HepG2 (cell line): ENCODE data around the gene THUMPD1. TPM values are rescaled to one million over a fixed set of nuclear protein-coding genes. Genes with fewer than 3 reads are reported as not detected.

Source experiments
- AGO1 ChIP-seq: fragments of 200-400 bp; formaldehyde crosslinking; IDR thresholded peaks from 2 replicates; pipeline ENCODE4 v1.6.1; 2017; ENCODE audit warnings: mild to moderate bottlenecking, low read depth, low read length, moderate library complexity; ENCODE audit not compliant: poor library complexity, severe bottlenecking
- CREB3 ChIP-seq: sonication (generic); formaldehyde crosslinking; IDR thresholded peaks from 2 replicates; pipeline ENCODE4 v1.5.0; 2020; ENCODE audit warnings: missing genetic modification reagents
- DR1 ChIP-seq: sonication (generic); formaldehyde crosslinking; IDR thresholded peaks from 2 replicates; pipeline ENCODE4 v1.8.0; 2021; ENCODE audit warnings: mild to moderate bottlenecking, missing genetic modification reagents, inconsistent platforms
- GRHL1 ChIP-seq: sonication (generic); formaldehyde crosslinking; conservative IDR thresholded peaks from 2 replicates; pipeline ENCODE4 v1.8.0; 2022; ENCODE audit warnings: missing genetic modification reagents
- MXD1 ChIP-seq: sonication (generic); formaldehyde crosslinking; IDR thresholded peaks from 2 replicates; pipeline ENCODE4 v1.4.0; 2020; ENCODE audit warnings: mild to moderate bottlenecking, missing genetic modification reagents
- NCOA1 ChIP-seq: sonication (generic); formaldehyde crosslinking; IDR thresholded peaks from 2 replicates; pipeline ENCODE4 v1.9.0; 2021; ENCODE audit warnings: missing genetic modification reagents
- NCOA5 ChIP-seq: sonication (generic); formaldehyde crosslinking; IDR thresholded peaks from 2 replicates; pipeline ENCODE4 v1.4.0; 2020; ENCODE audit warnings: missing genetic modification reagents
- NFKBIZ ChIP-seq: IDR thresholded peaks from 2 replicates; pipeline ENCODE4 v1.6.1; 2018; ENCODE audit warnings: missing genetic modification reagents, missing compliant biosample characterization
- PHF20 ChIP-seq: sonication (generic); formaldehyde crosslinking; IDR thresholded peaks from 2 replicates; pipeline ENCODE4 v1.5.0; 2020; ENCODE audit warnings: mild to moderate bottlenecking, missing genetic modification reagents
- POGK ChIP-seq: sonication (generic); formaldehyde crosslinking; conservative IDR thresholded peaks from 2 replicates; pipeline ENCODE4 v1.8.0; 2022; ENCODE audit warnings: mild to moderate bottlenecking, moderate library complexity, missing genetic modification reagents
- SNAPC4 ChIP-seq: sonication (generic); formaldehyde crosslinking; IDR thresholded peaks from 2 replicates; pipeline ENCODE4 v1.4.0; 2020; ENCODE audit warnings: mild to moderate bottlenecking, missing genetic modification reagents
- SRY ChIP-seq: sonication (generic); formaldehyde crosslinking; IDR thresholded peaks from 2 replicates; pipeline ENCODE4 v1.8.0; 2022; ENCODE audit warnings: mild to moderate bottlenecking, missing genetic modification reagents
- ZMAT3 ChIP-seq: sonication (generic); formaldehyde crosslinking; conservative IDR thresholded peaks from 2 replicates; pipeline ENCODE4 v1.7.0; 2021; ENCODE audit warnings: missing genetic modification reagents
- ZNF101 ChIP-seq: sonication (generic); formaldehyde crosslinking; IDR thresholded peaks from 2 replicates; pipeline ENCODE4 v1.4.0; 2020; ENCODE audit warnings: mild to moderate bottlenecking, low read depth, missing genetic modification reagents, borderline replicate concordance
- ZNF160 ChIP-seq: sonication (generic); formaldehyde crosslinking; IDR thresholded peaks from 2 replicates; pipeline ENCODE4 v1.8.0; 2022; ENCODE audit warnings: mild to moderate bottlenecking, inconsistent platforms, missing genetic modification reagents
- ZNF264 ChIP-seq: sonication (generic); formaldehyde crosslinking; IDR thresholded peaks from 2 replicates; pipeline ENCODE4 v1.4.0; 2020; ENCODE audit warnings: missing genetic modification reagents
- ZNF580 ChIP-seq: IDR thresholded peaks from 2 replicates; pipeline ENCODE4 v1.6.1; 2016; ENCODE audit warnings: low read depth, borderline replicate concordance
- ZNF616 ChIP-seq: sonication (generic); formaldehyde crosslinking; IDR thresholded peaks from 2 replicates; pipeline ENCODE4 v1.5.0; 2020; ENCODE audit warnings: low read depth, mild to moderate bottlenecking, missing genetic modification reagents
- ZNF672 ChIP-seq: sonication (generic); formaldehyde crosslinking; IDR thresholded peaks from 2 replicates; pipeline ENCODE4 v1.8.1; 2022; ENCODE audit warnings: missing genetic modification reagents
- polyA plus RNA-seq, 8 experiments: library from polyadenylated mRNA; depleted of rRNA in 3 of 8; stranded (reverse) in 7 of 8; unstranded in 1 of 8; fragments of >200 nt; fragmentation: Illumina TruSeq in 4 of 8; extraction: Trizol in 4 of 8; gene quantifications; 2 replicates each; pipeline versions ENCODE4 v1.2.1 to v1.2.3, GENCODE V29; 2011 to 2016; ENCODE audit warnings: low read depth in 4 of 8, missing spikeins in 1 of 8, mixed read lengths in 1 of 8; ENCODE audit not compliant: insufficient read depth in 1 of 8
- total RNA-seq, 5 experiments: library from RNA; depleted of rRNA; stranded (reverse); fragments of >200 nt; fragmentation: Illumina TruSeq; extraction: Trizol; gene quantifications; 2 replicates each; pipeline ENCODE4 v1.2.3, GENCODE V29; 2016; ENCODE audit warnings: low read depth in 1 of 5

THUMPD1 gene
- total and polyA plus RNA-seq, 2 of the 13 experiments (the other 11 are each of a cell fraction or from before 2014, with no cell fraction given), result 22.7 to 69.1 TPM

- TF ChIP-seq CREB3 (peak; percentile 3; the same call in 1 of the 2 replicates), ZNF264 (no peak), MXD1 (CRISPR knock-in tag) (no peak), ZNF101 (CRISPR knock-in tag) (no peak), ZNF616 (no peak), GRHL1 (CRISPR knock-in tag) (no peak), NCOA5 (CRISPR knock-in tag) (no peak), ZNF160 (CRISPR knock-in tag) (no peak), AGO1 (no peak), ZNF580 (CRISPR knock-in tag) (no peak), ZNF672 (CRISPR knock-in tag) (no peak), POGK (no peak), PHF20 (CRISPR knock-in tag) (no peak), NFKBIZ (CRISPR knock-in tag) (no peak), SNAPC4 (CRISPR knock-in tag) (no peak), SRY (CRISPR knock-in tag) (0 out of 2 replicates have a peak, but pooled peaks have one; percentile 68), ZMAT3 (CRISPR knock-in tag) (no peak), DR1 (CRISPR knock-in tag) (no peak), NCOA1 (CRISPR knock-in tag) (no peak)
Measured at GRCh38 chr16:20740901-20741521, 607 bp downstream of the THUMPD1 start (continued).
